IPS-NIHi7 (cell line): ENCODE data around the gene RABGAP1.
A peak's percentile ranks its signal among the peaks of the same experiment; 100 is the strongest.

Source experiments
- DNase-seq: peaks from one replicate; pipeline ENCODE4 v3.0.0; 2012; ENCODE audit warnings: mixed read lengths; ENCODE audit errors: extremely low spot score

Gene RABGAP1

DNA sequence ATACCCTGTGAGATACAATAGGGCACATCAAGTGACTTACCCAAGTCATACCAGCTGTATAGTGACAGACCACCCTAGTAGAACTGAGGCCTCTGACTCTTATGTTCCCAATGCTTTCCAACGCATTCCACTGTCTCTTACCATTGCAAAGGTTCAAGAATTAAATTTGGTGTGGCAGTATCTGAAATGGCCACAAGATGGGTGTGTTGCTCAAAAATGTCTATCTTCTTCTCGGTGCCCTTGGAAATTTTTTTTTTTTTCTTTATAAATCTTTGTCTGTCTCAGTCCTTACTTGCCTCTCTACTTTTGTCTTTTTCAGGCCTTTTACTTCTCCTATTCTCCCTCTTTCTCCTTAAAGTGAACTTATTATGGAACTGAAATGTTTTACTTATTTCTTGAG lies 141.0 kb downstream of the RABGAP1 start:
- DNase-seq = peak; percentile 35

DNA sequence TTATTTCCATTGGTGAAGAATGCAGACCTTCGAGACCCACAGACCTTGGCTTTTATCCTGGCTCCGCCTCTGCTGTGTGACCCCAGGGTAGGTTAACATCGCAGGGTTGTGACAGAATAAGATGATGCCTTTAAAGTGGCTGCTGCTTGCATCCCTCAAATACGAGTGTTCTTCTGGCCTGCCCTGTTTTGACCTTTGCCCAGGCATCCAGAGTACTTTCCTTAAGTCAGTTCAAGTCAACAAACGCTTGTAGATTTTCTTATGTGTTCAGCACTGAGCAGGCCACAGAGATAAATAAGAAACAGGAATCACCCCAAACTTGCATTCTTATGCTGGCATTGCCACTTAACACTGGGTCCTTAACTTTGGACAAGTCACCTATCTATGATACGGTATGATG lies 142.9 kb downstream of the RABGAP1 start:
- no peak for DNase-seq

DNA sequence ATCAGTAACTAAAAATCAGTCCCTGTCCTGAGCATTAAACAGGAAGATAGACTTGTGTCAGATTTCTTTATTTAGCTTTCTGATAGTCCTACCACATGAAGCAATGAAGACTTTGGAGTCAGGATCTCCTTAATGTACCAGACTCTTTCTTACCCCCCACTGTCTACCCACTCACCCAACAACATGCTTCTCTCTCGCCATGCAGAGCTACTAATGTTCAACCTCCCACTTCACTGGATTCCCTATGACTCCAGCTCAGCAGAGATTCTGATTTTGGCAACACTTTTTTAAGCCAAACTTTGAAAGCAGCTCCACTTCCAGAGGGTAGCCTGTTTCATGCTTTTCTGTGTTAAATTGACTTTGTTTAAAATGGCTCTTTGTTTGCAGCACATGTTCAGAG lies 143.4 kb downstream of the RABGAP1 start:
- no peak for DNase-seq

DNA sequence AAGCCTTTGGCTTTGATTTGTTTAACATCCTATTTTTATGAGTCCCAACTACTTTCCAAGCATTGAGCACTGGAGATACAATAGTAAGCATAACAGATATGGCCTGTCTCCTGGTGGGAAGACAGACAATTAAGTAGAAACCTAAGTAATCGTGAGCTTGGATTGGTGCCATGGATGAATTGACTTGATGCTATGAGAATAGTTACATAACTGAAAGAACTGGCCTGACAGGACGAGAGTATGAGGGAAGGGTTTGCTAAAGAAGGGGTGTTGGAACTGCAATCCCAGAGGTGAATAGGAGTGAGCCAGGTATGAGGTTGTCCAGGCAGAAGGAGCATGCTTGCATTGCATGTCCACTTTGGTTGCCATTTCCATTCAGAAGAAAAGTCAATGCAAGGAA lies 145.1 kb downstream of the RABGAP1 start:
- DNase-seq = no peak

DNA sequence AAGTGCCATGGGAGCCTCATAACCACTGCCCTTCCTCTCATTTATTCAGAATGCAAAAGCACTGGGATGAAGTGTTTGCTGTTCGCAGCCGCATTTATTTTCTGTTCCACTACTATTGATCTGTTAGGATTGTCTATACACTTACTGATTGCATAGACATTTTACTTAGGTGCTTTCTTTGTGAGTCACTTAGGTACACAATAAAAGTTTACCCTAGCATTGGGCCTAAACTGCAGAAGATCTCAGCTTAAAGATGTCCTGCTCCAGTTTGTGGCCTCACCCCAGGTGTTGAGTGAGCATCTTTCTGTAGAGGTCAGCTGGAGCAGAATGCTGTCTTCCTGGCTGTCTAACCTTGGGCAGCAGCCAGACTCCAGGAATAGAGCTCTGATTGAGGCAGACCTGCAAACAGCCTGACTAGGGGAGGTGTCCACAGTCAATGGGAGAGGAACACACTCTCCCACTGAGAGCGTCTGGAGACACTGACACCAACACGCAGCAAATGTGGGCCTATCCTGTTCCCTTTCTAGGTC lies 146.6 kb downstream of the RABGAP1 start:
- DNase-seq = no peak

DNA sequence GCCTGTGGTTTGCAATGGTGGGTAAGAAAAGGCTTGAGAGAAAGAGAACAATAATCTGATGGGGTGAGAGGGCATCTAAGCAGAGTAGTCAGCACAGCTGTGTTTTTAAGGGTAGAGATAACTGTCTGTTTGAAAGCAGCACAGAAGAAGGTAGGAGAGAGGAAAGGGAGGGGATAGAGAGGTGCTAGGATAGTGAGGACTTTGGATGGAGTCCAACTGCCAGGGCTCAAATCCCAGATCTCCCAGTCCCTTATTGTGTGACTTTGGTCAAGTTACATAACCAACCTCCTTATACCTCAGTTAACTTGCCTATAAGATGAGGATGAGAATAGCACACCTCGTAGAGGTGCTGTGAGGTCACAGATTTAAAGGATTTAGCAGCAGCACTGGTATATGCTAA lies 148.2 kb downstream of the RABGAP1 start:
- DNase-seq = no peak

DNA sequence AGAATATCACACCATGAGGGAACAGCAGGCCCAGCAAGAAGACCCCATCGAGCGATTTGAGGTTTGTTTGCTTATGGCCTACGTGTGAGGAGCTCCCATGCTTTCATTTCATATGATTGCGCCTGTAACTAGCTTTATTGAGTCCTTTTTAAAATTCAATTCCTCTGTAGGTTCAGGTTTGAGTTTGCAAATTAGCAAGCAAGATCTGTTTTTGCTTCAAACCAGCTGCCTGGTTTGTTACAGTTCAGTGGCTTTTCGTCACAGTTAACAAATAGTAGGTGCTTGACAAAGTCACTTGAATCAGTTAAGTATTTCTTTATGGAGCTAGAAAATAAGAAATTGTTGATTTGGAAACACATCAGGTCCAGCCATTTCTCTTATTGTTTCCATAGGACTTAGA lies 149.0 kb downstream of the RABGAP1 start:
- no peak for DNase-seq

DNA sequence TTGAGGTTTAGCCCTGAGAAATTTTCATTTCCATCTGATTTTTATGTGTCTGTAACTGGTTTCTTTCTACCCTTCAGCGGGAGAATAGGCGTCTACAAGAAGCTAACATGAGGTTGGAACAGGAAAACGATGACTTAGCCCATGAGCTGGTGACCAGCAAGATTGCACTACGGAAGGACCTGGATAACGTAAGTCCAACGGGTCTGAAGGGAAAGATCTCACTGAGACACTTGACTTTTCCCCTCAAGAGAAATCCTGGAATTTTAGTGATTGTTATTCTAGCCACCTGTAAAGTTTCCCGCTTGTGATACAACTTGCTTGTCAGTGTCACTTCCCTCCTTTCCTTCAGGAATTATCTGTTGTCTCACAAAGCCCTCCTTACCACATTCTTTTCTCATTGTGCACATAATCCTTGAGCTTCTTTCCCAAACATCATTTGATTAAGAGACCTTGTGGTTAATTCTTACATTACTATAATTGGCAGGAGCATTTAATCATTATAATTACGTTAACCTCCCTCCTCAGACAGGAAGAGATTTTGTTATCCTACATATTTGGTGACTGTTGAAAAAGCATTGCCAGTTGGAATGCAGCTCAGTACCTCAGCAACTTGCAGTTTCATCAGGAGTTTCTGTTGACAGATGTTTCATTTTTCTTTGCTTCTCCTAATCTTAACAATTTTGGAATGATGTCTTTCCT lies 149.5 kb downstream of the RABGAP1 start:
- DNase-seq = no peak

DNA sequence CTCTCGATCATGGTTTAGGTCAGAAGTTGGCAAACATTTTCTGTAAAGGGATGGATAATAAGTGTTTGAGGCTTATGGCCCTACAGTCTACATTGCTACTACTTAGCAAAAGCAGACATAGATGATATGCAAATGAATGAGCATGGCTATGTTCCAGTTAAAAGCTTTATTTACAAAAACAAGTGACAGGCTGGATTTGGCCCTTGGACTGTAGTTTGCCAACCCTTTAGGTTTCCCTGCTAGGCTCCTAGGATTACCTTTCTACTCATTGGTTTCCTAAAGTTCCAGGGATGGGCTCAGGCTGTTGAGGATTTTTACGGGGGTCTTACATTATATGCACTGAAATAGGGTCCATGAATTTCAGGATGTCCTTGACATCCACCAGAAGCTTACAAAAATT lies 150.1 kb downstream of the RABGAP1 start:
- DNase-seq = no peak

DNA sequence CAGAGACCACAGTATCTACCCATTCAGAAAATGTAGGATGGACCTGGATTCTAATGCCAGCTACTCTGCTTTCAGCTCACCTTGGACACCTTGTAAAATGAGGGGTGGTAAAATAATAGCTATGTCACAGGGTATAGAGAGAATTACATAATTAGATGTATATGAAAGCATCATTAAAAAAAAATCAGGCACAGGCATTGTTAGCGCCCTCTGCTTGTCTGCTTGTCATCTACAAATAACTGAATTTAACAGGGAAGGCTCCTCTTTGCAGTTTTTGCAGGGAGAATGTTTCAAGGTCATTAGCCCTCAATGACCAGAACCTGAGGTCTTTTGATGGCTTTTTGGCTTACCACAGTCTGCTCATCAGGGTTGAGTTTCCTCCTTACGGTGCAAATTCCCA lies 150.6 kb downstream of the RABGAP1 start:
- DNase-seq = no peak

DNA sequence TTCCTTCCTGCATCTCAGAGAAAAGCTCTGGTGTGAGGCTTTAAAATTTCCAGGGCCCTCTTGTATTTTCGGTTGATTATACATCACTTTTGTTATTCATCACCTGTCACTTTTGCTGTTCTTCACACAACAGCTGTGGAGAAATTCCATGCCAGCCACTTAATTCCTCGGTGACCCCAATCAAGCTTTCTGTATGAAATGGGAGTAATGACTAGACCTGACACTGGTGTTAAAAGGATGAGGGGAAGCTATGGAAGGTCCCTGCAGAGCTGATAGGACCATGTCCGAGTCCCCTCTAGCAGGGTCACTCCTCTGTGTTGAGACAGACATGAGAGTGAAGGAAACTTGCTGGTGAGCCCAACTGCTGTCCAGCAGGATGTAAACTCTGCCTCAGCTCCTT lies 152.3 kb downstream of the RABGAP1 start:
- DNase-seq = no peak

DNA sequence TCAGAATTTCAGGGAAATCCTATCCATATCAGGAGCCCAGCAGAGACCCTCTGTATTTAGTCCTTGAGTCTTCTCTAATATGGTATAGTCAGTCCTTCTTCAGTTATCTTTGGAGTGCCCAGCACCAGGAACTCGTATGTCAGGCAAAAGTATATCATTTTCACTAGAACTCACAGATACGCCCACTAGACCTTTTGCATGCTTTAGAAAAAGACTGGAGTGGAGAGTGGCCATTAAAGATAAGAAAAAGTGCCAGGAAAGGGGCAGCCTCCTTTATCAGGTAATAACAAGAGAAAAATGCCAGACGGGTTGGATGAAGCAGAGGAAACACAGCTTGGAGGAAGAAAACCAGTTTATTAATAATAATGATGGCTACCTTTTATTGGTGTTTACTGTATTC lies 156.2 kb downstream of the RABGAP1 start:
- DNase-seq = no peak

DNA sequence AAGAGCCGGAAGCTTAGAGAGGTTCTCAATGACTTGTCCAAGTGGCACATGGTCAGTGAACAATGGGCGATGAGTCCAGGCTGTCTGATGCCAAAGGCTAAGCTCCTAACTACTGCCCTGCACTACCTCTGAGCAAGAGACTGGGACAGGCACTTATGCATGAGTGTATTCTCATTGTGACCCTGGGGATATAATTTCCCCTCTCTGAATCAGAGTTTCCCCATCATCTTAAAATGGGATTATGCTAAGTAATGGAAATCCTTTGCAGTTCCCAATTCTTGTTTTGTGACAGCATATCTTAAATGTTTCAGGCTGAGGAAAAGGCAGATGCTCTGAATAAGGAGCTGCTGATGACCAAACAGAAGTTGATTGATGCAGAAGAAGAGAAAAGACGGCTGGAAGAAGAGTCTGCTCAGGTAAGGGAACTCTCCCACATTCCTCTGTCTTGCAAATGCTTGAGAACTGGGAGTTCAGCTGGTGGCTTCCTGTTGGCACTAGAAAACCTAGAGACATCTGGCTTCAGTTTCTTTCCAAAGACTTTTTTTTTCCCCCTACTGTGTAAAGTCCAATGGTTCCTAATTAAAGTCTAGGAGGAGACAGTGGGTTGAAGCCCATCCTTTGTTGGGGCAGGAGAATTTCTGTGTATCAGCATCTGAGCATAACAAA lies 156.7 kb downstream of the RABGAP1 start:
- no peak for DNase-seq

DNA sequence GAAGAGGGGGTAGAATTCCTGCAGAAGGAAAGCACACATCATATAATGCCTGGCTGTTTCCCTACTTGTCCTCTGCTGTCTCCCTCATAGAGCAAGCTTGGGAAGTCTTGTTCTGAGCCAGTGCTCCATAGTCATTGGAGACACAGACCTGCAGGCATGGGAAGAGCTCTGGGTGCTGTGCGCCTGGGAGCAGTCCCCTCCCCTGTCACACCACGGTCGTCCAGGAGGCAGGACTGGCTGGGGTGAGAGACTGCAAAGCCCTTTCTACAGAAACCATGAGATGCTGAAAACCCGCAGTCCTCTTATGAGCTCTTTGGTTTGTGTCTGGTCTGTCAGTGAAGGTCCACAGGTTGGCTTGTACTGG lies 157.3 kb downstream of the RABGAP1 start:
- no peak for DNase-seq

DNA sequence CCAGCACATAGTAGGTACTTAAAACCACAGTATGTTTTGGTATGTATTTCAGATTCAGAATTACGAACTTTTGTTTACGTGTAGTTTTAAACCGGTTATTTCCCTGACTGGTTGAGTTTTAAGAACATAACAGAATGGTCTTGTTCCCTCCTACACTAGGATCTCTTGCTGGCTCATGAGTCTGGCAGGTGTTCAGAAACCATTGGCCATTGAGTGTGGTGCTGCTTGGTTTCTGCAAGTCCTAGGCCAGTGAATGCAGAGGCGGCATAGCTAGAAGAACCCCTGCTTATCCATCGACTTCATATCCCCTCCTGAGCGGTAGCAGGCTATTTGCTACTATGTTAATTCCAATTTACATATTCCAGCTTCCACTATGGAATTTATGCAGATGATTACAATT lies 158.2 kb downstream of the RABGAP1 start:
- DNase-seq = no peak

DNA sequence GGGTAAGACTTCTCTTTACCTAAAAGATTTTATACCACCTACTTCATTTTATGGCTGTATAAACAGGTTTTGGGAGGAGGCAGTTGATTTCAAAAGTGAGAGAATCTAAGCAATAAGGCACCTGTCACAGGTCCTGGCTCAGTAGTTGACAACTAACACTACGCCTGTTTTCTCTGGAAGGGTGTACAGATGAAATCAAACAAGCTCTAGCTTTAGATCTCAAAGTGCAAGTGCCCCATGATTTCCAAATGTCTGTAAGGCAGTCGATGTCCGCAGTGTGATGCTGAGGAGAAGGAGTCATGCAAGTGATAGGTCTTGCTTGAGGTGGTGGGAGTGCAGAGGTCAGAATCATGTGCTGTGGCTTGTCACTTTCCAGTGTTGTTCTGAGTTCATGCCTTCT lies 158.7 kb downstream of the RABGAP1 start:
- no peak for DNase-seq

DNA sequence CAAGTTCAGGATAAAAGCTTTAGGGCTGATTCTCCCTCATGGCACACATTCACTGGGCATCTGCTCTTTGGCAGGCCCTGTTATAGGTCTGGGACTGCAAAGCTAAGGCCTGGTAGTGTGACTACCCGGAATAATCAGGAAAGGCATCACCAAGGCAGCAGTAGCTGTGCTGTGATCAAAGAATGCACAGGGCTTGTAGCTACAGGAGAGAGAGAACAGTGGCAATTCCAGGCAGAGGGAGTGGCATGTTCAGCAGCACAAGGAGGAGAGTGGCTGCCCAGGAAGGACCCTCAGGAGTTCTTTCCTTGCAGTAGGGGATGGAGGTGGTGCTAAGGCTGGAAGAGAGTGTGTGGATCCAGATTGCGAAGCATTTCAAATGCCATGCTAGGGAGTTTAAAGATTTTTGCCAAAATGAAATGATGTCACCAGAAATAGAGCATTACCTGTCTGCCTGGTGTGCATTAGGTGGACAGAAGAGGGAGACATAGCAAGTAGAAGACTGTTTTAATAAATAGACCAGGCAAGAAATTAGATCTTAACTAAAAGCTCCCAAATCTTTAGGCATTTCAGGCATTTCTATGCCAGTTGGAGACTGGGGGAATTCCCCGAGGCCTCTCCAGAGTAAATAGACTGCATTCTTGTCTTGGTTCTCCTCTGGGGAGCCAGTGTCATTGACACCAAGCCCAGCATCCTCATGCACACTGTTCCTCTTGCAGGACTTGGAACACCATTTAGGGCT lies 161.7 kb downstream of the RABGAP1 start:
- no peak for DNase-seq

DNA sequence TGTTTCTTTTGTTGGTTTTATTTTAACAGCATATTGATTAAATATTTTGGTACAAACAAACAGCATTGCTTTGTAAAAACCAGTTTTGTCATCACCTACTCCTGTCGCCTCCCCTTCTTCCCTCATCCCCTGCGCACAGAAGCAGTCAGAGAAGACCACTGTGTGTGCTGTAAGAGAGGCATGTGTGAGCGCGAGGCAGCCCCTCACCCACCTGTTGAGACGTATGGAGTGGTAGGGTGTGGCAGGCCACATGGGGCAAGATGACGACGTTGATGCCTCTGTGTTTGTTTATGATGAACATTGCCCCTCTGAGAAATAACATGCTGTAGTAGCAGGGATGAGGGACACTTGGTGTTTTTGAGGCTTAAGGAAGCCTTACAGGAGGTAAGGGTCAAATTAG lies 164.0 kb downstream of the RABGAP1 start:
- no peak for DNase-seq

DNA sequence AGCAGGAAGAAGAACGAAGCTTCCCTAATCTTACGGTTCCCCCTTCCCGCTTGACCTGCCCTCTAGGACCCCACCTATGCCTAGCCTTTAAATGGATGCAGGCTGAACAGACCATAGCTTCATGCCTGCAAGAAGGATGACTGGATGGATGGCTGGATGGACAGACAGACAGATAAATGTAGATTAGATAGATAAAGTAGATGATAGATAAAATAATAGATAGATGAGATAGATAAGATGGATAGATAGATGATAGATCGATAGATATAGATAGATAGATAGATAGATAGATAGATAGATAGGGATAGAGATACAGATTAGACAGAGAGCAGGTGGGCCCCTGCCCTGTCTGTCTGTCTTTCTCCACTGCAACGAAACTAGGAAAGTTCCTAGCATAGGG lies 164.7 kb downstream of the RABGAP1 start:
- DNase-seq = no peak

DNA sequence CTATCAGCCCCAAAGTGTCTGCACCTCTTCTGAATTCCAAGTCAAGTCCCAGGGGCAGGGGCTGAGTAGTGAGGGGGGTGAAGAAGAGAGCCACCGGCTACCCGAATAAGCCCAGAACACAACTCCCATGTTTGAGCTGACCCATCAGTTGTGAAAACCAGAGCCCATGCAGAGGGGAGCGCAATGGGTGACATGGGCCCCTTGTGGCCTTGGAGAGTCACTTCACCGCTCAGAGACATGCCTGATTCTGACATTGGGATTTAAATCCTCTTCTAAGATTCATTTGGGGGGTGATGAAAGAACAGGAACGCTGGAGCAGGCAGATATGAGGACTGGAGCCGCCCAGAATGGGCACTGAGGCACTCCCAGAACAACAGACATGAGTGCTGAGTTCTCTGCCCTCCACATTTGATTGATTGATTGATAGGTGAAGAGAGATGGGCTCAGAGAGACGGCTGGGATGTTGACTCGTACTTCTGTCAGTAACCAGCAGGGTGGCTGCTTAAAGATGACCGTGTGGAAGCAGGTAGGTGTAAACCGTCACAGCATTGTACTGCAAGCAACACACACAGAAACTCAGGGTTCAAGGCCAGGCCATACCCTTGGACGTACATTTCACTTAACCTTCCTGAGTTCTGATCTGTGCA lies 166.9 kb downstream of the RABGAP1 start:
- no peak for DNase-seq

DNA sequence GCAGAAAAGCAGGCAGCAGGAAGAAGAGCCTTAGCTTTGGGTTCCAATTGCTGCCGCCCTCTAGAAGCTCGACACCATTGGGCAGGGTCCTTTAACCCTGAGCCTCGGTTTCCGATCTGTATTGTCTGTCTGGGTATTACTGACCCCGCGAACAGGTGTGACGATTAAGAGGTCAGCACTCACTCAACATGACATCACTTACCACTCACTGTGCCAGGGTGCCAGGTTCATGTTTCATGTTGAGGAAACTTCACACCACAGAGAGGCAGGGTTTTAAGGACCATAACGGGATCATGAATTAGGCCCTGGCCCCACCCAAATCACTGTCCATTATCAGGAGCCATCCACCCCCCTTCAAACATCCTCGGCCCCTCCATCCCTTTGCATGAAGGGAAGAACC lies 168.2 kb downstream of the RABGAP1 start:
- no peak for DNase-seq

DNA sequence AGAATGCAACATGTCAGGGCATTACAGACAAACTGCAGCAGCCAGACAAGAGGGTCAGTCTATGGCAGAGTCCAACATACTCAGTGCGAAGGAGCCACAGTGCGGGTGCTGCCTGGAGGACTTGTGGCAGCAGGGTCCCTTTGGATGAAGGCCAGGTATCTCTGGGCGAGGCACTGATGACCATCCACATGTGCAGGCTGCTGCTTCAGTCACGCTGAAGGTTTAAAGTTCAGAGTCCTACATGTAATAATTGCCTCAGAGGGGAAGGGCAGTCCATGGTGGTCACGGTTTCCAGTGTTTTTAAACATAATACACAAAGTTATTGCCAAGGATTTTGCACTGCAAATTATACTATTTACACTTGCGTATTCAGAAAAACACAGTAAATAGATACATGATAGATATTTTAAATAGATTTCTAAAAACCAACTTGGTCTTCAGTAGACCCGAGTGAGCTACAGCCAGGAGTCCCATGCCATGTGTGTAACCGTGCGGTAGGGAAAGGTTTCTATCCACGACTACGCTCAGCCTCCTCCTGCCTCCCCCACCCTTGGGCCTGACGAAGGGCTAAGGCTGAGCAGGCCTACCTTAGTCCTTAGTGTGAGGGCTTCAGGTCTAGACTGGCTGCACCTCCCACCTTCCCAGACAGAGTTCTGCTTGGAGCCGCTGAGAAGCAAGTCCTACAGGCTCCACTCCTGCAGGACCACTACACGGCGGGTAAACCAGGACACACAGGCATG lies 168.9 kb downstream of the RABGAP1 start:
- no peak for DNase-seq
